HepG2 (cell line): Measurements from ENCODE around the gene S100A16. TPM values are rescaled to one million over a fixed set of nuclear protein-coding genes. Genes with fewer than 3 reads are reported as not detected.

Source experiments
- DMAP1 ChIP-seq: IDR thresholded peaks from 2 replicates; pipeline ENCODE4 v1.6.1; 2016
- EEA1 ChIP-seq: sonication (generic); formaldehyde crosslinking; IDR thresholded peaks from 2 replicates; pipeline ENCODE4 v1.5.1; 2020; ENCODE audit warnings: mild to moderate bottlenecking, missing genetic modification reagents, borderline replicate concordance
- FOXJ3 ChIP-seq: sonication (generic); formaldehyde crosslinking; IDR thresholded peaks from 2 replicates; pipeline ENCODE4 v1.4.0; 2020; ENCODE audit warnings: missing genetic modification reagents, mild to moderate bottlenecking, borderline replicate concordance
- IRX3 ChIP-seq: sonication (generic); formaldehyde crosslinking; IDR thresholded peaks from 2 replicates; pipeline ENCODE4 v1.8.1; 2023; ENCODE audit warnings: mild to moderate bottlenecking, low read depth, missing genetic modification reagents, borderline replicate concordance
- KDM6A ChIP-seq: IDR thresholded peaks from 2 replicates; pipeline ENCODE4 v1.6.1; 2016; ENCODE audit warnings: low read depth
- NFE2L2 ChIP-seq: fragments of 150-350 bp; IDR thresholded peaks from 2 replicates; pipeline ENCODE4 v1.6.1; 2014; ENCODE audit warnings: low read length
- NRL ChIP-seq: sonication (generic); formaldehyde crosslinking; IDR thresholded peaks from 2 replicates; pipeline ENCODE4 v1.5.0; 2020; ENCODE audit warnings: missing genetic modification reagents, mild to moderate bottlenecking, moderate library complexity, borderline replicate concordance
- ZC3H13 ChIP-seq: sonication (generic); formaldehyde crosslinking; IDR thresholded peaks from 2 replicates; pipeline ENCODE4 v1.8.1; 2023; ENCODE audit warnings: mild to moderate bottlenecking, missing genetic modification reagents, moderate library complexity
- ZMYM2 ChIP-seq: sonication (generic); formaldehyde crosslinking; IDR thresholded peaks from 2 replicates; pipeline ENCODE4 v1.8.0; 2022; ENCODE audit warnings: mild to moderate bottlenecking, missing genetic modification reagents
- ZNF333 ChIP-seq: sonication (generic); formaldehyde crosslinking; IDR thresholded peaks from 2 replicates; pipeline ENCODE4 v1.4.0; 2020; ENCODE audit warnings: mild to moderate bottlenecking, missing genetic modification reagents, borderline replicate concordance
- ZNF468 ChIP-seq: sonication (generic); formaldehyde crosslinking; IDR thresholded peaks from 2 replicates; pipeline ENCODE4 v1.8.0; 2022; ENCODE audit warnings: mild to moderate bottlenecking, moderate library complexity, missing genetic modification reagents
- ZNF562 ChIP-seq: sonication (generic); formaldehyde crosslinking; IDR thresholded peaks from 2 replicates; pipeline ENCODE4 v1.8.0; 2022; ENCODE audit warnings: missing genetic modification reagents, borderline replicate concordance
- ZNF589 ChIP-seq: sonication (generic); formaldehyde crosslinking; conservative IDR thresholded peaks from 2 replicates; pipeline ENCODE4 v1.8.0; 2022; ENCODE audit warnings: mild to moderate bottlenecking, moderate library complexity, missing genetic modification reagents
- ZNF800 ChIP-seq: sonication (generic); formaldehyde crosslinking; IDR thresholded peaks from 2 replicates; pipeline ENCODE4 v1.4.0; 2020; ENCODE audit warnings: missing genetic modification reagents
- polyA plus RNA-seq, 8 experiments: library from polyadenylated mRNA; depleted of rRNA in 3 of 8; stranded (reverse) in 7 of 8; unstranded in 1 of 8; fragments of >200 nt; fragmentation: Illumina TruSeq in 4 of 8; extraction: Trizol in 4 of 8; gene quantifications; 2 replicates each; pipeline versions ENCODE4 v1.2.1 to v1.2.3, GENCODE V29; 2011 to 2016; ENCODE audit warnings: low read depth in 4 of 8, missing spikeins in 1 of 8, mixed read lengths in 1 of 8; ENCODE audit not compliant: insufficient read depth in 1 of 8
- total RNA-seq, 5 experiments: library from RNA; depleted of rRNA; stranded (reverse); fragments of >200 nt; fragmentation: Illumina TruSeq; extraction: Trizol; gene quantifications; 2 replicates each; pipeline ENCODE4 v1.2.3, GENCODE V29; 2016; ENCODE audit warnings: low read depth in 1 of 5
- TF ChIP-seq, protein P1 (sequence below): sonication (generic); formaldehyde crosslinking; conservative IDR thresholded peaks from 2 replicates; pipeline ENCODE4 v1.4.0; 2020; ENCODE audit warnings: missing genetic modification reagents
- TF ChIP-seq, protein P2 (sequence below): sonication (generic); formaldehyde crosslinking; IDR thresholded peaks from 2 replicates; pipeline ENCODE4 v1.4.0; 2020; ENCODE audit warnings: missing genetic modification reagents
- TF ChIP-seq, protein P3 (sequence below): IDR thresholded peaks from 2 replicates; pipeline ENCODE4 v1.6.1; 2016; ENCODE audit warnings: low read depth, control low read depth

S100A16 gene
- total and polyA plus RNA-seq, 2 of the 13 experiments (the other 11 are each of a cell fraction or from before 2014, with no cell fraction given): 46.0 to 195 TPM

GRCh38 chr1:153633754-153634665 lies 21.1 kb upstream of the S100A16 start, which contains the start of gene CHTOP (continued):
- no peak for TF ChIP-seq ZNF562 (CRISPR knock-in tag)
- TF ChIP-seq ZNF800: no peak
- TF ChIP-seq EEA1 (CRISPR knock-in tag): no peak
- TF ChIP-seq NFE2L2: no peak
- TF ChIP-seq IRX3 (CRISPR knock-in tag): no peak; the same call in 1 of the 2 replicates
- TF ChIP-seq KDM6A (CRISPR knock-in tag): no peak
- TF ChIP-seq, protein P1, sequence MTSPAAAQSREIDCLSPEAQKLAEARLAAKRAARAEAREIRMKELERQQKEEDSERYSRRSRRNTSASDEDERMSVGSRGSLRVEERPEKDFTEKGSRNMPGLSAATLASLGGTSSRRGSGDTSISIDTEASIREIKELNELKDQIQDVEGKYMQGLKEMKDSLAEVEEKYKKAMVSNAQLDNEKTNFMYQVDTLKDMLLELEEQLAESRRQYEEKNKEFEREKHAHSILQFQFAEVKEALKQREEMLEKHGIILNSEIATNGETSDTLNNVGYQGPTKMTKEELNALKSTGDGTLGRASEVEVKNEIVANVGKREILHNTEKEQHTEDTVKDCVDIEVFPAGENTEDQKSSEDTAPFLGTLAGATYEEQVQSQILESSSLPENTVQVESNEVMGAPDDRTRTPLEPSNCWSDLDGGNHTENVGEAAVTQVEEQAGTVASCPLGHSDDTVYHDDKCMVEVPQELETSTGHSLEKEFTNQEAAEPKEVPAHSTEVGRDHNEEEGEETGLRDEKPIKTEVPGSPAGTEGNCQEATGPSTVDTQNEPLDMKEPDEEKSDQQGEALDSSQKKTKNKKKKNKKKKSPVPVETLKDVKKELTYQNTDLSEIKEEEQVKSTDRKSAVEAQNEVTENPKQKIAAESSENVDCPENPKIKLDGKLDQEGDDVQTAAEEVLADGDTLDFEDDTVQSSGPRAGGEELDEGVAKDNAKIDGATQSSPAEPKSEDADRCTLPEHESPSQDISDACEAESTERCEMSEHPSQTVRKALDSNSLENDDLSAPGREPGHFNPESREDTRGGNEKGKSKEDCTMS (CRISPR knock-in tag): no peak
- peak; percentile 96 for TF ChIP-seq NRL (CRISPR knock-in tag)
- TF ChIP-seq ZNF589 (CRISPR knock-in tag): no peak
- TF ChIP-seq, protein P2, sequence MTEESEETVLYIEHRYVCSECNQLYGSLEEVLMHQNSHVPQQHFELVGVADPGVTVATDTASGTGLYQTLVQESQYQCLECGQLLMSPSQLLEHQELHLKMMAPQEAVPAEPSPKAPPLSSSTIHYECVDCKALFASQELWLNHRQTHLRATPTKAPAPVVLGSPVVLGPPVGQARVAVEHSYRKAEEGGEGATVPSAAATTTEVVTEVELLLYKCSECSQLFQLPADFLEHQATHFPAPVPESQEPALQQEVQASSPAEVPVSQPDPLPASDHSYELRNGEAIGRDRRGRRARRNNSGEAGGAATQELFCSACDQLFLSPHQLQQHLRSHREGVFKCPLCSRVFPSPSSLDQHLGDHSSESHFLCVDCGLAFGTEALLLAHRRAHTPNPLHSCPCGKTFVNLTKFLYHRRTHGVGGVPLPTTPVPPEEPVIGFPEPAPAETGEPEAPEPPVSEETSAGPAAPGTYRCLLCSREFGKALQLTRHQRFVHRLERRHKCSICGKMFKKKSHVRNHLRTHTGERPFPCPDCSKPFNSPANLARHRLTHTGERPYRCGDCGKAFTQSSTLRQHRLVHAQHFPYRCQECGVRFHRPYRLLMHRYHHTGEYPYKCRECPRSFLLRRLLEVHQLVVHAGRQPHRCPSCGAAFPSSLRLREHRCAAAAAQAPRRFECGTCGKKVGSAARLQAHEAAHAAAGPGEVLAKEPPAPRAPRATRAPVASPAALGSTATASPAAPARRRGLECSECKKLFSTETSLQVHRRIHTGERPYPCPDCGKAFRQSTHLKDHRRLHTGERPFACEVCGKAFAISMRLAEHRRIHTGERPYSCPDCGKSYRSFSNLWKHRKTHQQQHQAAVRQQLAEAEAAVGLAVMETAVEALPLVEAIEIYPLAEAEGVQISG (CRISPR knock-in tag): peak; percentile 80
- TF ChIP-seq ZNF333 (CRISPR knock-in tag): no peak
- peak; percentile 88 for TF ChIP-seq DMAP1 (CRISPR knock-in tag)
- peak; percentile 64 for TF ChIP-seq FOXJ3 (CRISPR knock-in tag)
- TF ChIP-seq ZC3H13 (CRISPR knock-in tag): peak; percentile 78
- 0 out of 2 replicates have a peak, but pooled peaks have one; percentile 21 for TF ChIP-seq ZNF468 (CRISPR knock-in tag)
- 0 out of 2 replicates have a peak, but pooled peaks have one; percentile 46 for TF ChIP-seq ZMYM2 (CRISPR knock-in tag)
- TF ChIP-seq, protein P3, sequence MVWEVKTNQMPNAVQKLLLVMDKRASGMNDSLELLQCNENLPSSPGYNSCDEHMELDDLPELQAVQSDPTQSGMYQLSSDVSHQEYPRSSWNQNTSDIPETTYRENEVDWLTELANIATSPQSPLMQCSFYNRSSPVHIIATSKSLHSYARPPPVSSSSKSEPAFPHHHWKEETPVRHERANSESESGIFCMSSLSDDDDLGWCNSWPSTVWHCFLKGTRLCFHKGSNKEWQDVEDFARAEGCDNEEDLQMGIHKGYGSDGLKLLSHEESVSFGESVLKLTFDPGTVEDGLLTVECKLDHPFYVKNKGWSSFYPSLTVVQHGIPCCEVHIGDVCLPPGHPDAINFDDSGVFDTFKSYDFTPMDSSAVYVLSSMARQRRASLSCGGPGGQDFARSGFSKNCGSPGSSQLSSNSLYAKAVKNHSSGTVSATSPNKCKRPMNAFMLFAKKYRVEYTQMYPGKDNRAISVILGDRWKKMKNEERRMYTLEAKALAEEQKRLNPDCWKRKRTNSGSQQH (CRISPR knock-in tag): no peak; the same call in 1 of the 2 replicates
